Measurements from ENCODE around the gene HIKESHI.
"Not testable (repeated sequence)": the region's sequence is repeated elsewhere in the genome, so short reads cannot be mapped to it uniquely, and the experiment has no call there.

HIKESHI gene

GRCh38 chr11:86292912-86293616, 9.0 kb upstream of the HIKESHI start:
- in situ Hi-C loops (cut with HindIII; ENCODE audit: low sequenced_read_pairs) = no loop called here

GRCh38 chr11:86294026-86294425, 8.0 kb upstream of the HIKESHI start:
- in situ Hi-C loops (cut with HindIII; ENCODE audit: low sequenced_read_pairs) = no loop called here

GRCh38 chr11:86301742-86302091, 323 bp upstream of the HIKESHI start:
- in situ Hi-C loops (cut with HindIII; ENCODE audit: low sequenced_read_pairs) = no loop called here

GRCh38 chr11:86303257-86303656, 1.2 kb downstream of the HIKESHI start:
- in situ Hi-C loops (cut with HindIII; ENCODE audit: low sequenced_read_pairs) = no loop called here

- in situ Hi-C loops (cut with HindIII; ENCODE audit: low sequenced_read_pairs) = not testable (repeated sequence)
Observed at GRCh38 chr11:86308710-86309109, 6.7 kb downstream of the HIKESHI start.

- in situ Hi-C loops (cut with HindIII; ENCODE audit: low sequenced_read_pairs) = loop anchor here (5.0 kb wide), 1 partner anchor 41 kb away; no protein-coding TSS in a partner anchor
Observed at GRCh38 chr11:86313793-86314192, 11.8 kb downstream of the HIKESHI start.

GRCh38 chr11:86314636-86315035, 12.6 kb downstream of the HIKESHI start:
- in situ Hi-C loops (cut with HindIII; ENCODE audit: low sequenced_read_pairs) = loop anchor here (5.0 kb wide), 1 partner anchor 42 kb away; no protein-coding TSS in a partner anchor

- in situ Hi-C loops (cut with HindIII; ENCODE audit: low sequenced_read_pairs) = no loop called here
Observed at GRCh38 chr11:86335131-86335767, 33.2 kb downstream of the HIKESHI start.

GRCh38 chr11:86337227-86337626, 35.2 kb downstream of the HIKESHI start:
- in situ Hi-C loops (cut with HindIII; ENCODE audit: low sequenced_read_pairs) = no loop called here

- in situ Hi-C loops (cut with HindIII; ENCODE audit: low sequenced_read_pairs) = no loop called here
Observed at GRCh38 chr11:86341382-86341781, 39.3 kb downstream of the HIKESHI start.

- in situ Hi-C loops (cut with HindIII; ENCODE audit: low sequenced_read_pairs) = no loop called here
Observed at GRCh38 chr11:86346513-86346912, 44.5 kb downstream of the HIKESHI start.

- in situ Hi-C loops (cut with HindIII; ENCODE audit: low sequenced_read_pairs) = no loop called here
Observed at GRCh38 chr11:86355256-86355655, 53.2 kb downstream of the HIKESHI start.

GRCh38 chr11:86357412-86357811, 55.4 kb downstream of the HIKESHI start:
- in situ Hi-C loops (cut with HindIII; ENCODE audit: low sequenced_read_pairs) = not testable (repeated sequence)

GRCh38 chr11:86358720-86359119, 56.7 kb downstream of the HIKESHI start:
- in situ Hi-C loops (cut with HindIII; ENCODE audit: low sequenced_read_pairs) = no loop called here

GRCh38 chr11:86360775-86361395, 58.8 kb downstream of the HIKESHI start:
- in situ Hi-C loops (cut with HindIII; ENCODE audit: low sequenced_read_pairs) = no loop called here

GRCh38 chr11:86363424-86363823, 61.4 kb downstream of the HIKESHI start:
- in situ Hi-C loops (cut with HindIII; ENCODE audit: low sequenced_read_pairs) = no loop called here

GRCh38 chr11:86365546-86365945, 63.5 kb downstream of the HIKESHI start:
- in situ Hi-C loops (cut with HindIII; ENCODE audit: low sequenced_read_pairs) = no loop called here

GRCh38 chr11:86369668-86370067, 67.6 kb downstream of the HIKESHI start:
- in situ Hi-C loops (cut with HindIII; ENCODE audit: low sequenced_read_pairs) = no loop called here

- in situ Hi-C loops (cut with HindIII; ENCODE audit: low sequenced_read_pairs) = no loop called here
Observed at GRCh38 chr11:86370171-86370570, 68.1 kb downstream of the HIKESHI start.

GRCh38 chr11:86370922-86371594, 69.0 kb downstream of the HIKESHI start:
- in situ Hi-C loops (cut with HindIII; ENCODE audit: low sequenced_read_pairs) = no loop called here

- in situ Hi-C loops (cut with HindIII; ENCODE audit: low sequenced_read_pairs) = no loop called here
Observed at GRCh38 chr11:86372041-86372440, 70.0 kb downstream of the HIKESHI start.

GRCh38 chr11:86372586-86372985, 70.5 kb downstream of the HIKESHI start:
- in situ Hi-C loops (cut with HindIII; ENCODE audit: low sequenced_read_pairs) = no loop called here
